Activated CD8-positive, alpha-beta memory T cell treated with anti-CD3 and anti-CD28 coated beads, Interleukin-2, amount 50 U/mL, for 4 hours (primary cell): ENCODE measurements around the gene SLC35D3.
"Not testable (repeated sequence)": the region's sequence is repeated elsewhere in the genome, so short reads cannot be mapped to it uniquely, and the experiment has no call there.

Source experiments
- DNase-seq: peaks from one replicate; pipeline ENCODE4 v3.0.0-alpha.2; 2020

Gene SLC35D3, protein sequence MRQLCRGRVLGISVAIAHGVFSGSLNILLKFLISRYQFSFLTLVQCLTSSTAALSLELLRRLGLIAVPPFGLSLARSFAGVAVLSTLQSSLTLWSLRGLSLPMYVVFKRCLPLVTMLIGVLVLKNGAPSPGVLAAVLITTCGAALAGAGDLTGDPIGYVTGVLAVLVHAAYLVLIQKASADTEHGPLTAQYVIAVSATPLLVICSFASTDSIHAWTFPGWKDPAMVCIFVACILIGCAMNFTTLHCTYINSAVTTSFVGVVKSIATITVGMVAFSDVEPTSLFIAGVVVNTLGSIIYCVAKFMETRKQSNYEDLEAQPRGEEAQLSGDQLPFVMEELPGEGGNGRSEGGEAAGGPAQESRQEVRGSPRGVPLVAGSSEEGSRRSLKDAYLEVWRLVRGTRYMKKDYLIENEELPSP

DNA sequence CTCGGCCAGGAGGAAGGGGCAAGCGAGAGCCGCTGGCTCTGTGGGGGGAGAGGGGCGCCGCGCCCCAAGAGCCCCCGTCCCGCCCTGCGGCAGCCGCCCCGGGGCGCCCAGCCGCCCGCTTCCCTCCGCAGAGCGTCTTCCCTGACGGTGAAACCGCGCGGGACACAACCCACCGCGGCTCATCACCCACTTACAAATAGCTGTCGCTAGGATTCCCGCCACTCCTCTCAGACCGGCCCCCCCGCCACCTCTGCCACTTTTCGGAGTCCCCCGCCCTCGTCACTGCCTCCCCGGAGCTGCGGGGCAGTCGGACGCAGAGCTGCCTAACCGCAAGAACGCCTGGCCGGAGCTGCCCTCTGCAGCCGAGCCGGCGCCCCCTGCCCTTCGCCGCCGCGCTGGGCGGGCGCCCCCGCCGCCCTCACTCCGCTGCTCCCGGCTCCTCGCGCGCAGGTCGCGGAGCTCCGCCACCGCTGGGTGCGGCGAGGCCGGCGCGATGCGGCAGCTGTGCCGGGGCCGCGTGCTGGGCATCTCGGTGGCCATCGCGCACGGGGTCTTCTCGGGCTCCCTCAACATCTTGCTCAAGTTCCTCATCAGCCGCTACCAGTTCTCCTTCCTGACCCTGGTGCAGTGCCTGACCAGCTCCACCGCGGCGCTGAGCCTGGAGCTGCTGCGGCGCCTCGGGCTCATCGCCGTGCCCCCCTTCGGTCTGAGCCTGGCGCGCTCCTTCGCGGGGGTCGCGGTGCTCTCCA, at the start of gene SLC35D3:
SLC35D3 (plus strand) TSS at position 366 of the 749 bp plus-strand sequence; CDS start at position 494, 128 bp downstream.
- DNase-seq: no peak

DNA sequence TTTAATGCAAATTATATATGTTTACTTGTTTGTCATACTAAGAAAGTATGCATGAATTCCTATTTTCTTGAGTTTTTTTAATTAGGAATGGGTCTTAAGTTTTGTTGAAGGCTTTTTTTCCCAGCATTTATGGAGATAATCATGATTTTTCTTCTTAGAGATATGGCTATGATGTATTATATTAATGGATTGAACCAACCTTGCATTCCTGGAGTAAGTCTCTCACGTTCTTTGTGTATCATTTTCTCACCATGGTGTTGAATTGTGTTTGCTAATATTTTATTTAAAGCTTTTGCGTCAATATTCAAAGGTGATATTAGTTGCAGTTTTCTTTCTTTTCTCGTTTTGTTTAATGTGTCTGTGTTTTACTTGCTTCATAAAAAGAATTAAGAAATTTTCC, 48.4 kb upstream of the SLC35D3 start:
- no peak for DNase-seq

DNA sequence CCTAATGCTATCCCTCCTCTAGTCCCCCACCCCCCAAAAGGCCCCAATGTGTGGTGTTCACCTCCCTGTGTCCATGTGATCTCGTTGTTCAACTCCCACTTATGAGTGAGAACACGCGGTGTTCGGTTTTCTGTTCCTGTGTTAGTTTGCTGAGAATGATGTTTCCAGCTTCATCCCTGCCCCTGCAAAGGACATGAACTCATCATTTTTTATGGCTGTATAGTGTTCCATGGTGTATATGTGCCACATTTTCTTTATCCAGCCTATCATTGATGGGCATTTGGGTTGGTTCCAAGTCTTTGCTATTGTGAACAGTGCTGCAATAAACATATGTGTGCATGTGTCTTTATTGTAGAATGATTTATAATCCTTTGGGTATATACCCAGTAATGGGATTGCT, 45.6 kb upstream of the SLC35D3 start:
- not testable (repeated sequence) for DNase-seq

DNA sequence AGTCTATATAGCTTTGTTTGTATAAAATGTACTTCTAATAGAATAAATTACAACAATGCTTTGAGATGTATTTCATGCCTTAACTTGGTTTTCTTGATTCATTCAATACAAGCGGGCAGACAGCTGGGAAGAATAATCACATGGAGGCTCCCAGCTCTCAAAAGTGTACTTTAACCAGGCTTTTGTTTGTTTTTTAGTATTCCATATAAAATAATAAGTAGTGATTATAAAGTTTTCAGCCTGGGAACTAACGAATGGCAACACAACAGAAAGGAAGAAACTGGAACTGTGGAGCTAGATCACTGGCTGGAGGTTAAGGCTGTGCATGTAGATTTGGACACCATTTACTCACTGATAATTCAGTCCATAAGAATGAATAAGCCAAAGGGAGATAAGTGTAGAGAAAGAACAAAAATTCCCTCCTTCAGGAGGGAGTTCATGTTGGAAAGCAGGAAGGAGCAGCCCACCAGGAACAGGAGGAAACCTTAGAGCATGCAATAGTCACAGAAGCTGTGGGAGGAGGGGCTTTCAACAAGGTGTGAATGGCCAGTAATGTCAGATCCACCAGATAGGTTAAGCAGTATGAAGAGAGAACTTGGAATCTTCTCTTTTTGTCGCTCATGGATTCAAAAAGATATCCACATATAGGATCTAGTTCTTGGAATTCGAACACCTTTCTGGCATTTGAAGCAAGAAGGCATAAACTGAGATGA, 41.2 kb upstream of the SLC35D3 start:
- no peak for DNase-seq

DNA sequence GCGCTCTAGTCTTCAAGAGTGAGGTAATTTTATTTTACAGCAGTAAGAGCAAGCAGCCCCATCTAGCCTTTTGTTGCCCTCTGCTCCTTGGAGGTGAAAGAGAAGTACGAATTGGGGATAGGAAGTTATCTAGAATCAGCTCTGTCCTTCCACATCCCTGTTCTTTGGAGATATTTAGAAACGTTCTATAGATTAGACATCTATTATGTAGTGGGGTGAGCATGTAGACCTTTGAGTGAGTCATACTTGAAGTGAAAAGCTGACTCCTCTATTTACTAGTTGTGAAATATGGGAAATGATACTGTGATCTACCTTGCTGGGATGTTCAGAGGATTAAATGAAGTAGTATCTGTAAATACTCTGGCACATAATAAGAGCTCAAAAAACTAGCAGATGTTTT, 36.0 kb upstream of the SLC35D3 start:
- no peak for DNase-seq

DNA sequence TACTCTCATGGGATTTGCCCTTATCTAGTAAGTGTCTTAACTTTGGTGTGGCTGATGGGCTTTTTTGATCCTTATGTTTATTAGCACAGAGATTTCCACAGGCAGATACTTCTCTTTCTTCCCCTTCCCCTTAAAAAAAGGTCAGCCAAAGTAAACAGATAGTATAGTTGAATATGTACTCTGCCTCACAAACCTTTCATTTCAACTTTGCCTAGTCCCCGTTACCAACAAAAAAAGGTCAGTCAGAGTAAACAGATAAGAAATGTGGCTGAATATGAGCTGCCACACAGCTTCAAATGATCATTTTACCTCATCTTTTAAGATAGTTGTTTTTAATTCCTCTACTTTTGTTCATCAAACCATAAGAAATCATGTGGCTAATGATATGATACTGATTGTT, 34.1 kb upstream of the SLC35D3 start:
- DNase-seq: no peak

DNA sequence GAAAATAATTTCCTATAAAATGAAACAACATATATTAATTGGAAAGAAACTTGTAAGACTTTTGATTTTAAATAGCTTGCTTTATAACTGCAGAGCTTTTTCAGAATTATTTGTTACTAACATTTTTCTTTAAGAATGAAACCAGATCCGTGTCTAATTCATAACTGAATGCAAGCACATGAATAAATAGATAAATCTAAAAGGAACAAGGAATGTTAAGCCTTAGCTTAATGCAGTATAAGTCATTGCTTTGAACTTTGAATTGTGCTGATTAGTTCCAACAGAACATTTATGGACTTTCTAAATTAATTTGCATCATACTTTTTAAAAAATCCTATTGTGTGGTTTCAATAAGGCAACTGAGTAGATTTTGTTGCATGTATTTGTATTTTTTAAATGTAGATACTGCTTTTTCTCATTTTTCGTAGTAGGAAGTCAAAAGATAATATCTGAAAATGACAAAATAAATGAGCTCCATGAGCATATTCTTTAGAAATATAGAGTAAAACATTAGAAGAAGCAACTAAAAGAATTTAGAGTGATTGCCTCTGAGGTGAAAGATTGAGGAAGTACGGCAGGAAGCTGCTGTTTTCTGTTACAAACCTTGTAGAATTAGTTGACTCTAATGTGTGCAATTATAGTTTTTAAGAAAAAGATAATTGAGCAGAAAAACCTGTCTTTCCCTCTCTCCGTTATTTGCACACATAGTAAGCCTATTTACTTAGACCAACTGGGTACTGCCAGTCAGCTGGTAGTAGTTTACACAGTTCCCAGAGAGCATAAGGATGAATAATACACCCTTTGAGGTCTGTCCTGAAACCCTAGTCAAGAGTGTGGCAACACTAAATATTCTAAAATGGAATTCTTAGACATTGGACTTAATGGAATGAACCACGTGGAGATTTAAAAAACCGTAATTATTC, 32.6 kb upstream of the SLC35D3 start:
- no peak for DNase-seq

DNA sequence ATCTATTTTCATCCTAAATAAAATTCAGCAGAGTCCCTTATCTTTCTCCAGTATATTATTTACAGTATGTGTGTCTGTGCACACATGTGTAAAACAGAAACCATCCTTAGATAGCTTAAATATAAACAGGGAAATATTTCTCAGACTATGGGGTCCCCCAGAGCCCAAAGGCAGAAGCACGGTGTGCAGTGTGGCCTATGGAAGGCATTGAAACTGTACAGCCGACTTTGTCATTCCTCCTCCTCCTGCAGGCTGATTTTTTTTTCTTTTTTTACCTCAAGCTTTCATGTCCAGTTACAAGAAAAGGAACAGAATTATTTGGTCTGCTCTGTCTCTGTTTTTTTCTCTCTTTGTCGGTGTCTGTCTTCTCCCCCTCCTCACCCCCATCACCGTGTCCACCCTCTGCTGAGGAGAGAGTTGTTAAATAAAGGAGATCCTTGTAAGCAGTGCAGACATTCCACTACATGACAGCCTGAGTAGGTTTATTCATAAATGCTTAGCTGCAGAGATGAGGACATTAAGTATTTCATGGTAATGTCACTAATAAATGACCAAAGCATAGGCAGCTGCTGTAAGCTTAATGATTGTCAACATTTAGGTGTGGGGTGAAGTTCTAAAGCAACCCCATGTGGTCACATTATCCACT, 31.8 kb upstream of the SLC35D3 start:
- no peak for DNase-seq

DNA sequence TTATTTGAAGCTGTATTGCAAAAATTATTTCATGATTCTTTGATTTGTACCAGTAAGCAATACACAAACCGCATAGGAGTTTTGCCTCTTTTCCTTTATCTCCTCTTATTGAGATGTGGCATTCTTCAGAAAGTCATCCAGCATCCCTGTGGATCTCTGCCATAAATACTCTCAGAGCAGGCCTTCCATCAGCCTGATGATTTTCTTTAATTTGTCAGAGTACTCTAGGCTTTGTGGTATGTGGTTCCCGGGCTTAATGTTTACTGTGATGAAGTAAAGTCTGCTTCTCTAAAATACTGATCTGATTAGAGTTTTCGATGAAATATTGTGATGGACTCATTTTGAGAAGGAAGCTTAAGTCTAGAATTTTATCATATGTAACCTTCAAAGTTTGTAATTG, 31.1 kb upstream of the SLC35D3 start:
- DNase-seq: no peak

DNA sequence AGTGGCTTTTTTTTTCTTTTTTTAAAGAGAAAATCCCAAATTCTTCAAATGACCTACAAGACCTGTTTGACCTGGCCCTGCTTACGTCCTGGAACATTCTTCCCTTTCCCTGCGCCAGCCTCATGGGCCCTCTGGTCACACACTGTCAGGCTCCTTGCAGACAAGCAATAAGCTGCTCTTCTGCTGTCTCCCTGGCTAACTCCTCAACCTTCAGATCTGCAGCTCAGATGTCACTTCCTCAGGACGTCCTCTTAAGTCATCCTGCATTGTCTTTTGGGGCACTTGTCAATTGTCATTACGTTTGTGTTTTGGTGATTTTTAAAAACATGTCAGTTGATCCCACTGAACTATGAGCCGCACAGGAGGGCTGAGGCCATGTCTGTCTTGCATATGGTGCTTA, 28.9 kb upstream of the SLC35D3 start:
- no peak for DNase-seq

DNA sequence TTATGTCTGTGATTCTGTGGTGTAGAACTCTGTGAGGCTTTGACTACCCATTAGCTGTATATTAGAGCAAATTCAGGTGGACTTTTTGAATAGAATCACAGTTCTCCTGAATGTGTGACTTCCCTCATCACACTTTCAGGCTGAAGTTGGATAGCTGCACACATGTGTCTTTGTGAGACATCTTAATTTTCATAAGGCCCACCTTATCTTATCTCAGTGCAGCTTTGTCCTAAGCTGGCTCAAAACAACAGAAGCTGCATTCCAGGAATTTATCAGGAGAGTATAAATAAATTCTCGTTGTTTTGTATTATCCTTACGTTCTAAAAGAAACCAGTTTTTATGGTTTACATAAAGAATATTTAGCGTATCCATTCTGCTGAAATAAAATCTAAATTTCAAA, 26.2 kb upstream of the SLC35D3 start:
- DNase-seq: no peak

DNA sequence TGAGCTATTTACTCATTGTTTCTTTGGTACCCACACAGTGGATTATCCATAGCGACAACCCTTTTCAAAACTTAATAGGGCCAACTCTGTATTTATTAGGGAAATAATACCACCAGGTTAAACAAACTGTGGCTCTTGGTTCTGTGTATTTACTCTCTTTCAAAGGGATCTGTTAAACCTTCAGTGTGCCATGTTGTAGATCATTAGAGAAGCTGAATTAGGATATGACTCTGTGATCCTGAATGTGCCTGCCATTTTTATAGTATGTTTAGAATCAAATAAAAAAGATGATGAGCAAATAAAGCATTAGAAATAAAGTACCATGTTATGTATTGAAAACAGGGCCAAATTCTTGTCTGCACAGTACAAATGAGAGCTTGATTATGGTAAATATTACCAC, 25.0 kb upstream of the SLC35D3 start:
- DNase-seq: no peak

DNA sequence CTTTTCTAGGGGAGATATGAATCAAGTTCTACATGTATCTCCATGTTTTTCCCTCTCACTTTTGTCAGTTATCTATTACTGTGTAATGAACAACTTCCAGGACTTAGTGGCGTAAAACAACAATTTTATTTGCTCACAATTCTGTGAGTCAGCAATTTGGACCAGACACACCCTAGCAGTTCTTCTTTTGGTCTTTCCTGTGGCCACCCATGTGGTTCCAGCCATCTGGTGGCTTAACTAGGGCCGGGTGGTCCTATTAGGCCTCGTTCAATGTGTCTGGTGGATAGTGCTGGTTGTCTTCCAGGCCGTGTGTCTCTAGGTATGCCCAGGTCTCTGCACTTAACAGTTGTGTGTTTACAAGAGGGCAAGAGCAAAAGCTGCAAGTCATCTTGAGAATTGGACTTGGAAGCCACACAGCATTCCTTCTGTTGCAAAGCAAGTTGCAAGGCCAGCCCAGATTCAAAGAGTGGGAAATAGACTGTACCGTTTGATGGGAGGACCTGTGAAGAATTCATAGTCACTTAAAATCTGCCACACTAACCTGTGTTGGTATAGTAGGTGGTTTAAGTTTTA, 20.8 kb upstream of the SLC35D3 start:
- DNase-seq: no peak

DNA sequence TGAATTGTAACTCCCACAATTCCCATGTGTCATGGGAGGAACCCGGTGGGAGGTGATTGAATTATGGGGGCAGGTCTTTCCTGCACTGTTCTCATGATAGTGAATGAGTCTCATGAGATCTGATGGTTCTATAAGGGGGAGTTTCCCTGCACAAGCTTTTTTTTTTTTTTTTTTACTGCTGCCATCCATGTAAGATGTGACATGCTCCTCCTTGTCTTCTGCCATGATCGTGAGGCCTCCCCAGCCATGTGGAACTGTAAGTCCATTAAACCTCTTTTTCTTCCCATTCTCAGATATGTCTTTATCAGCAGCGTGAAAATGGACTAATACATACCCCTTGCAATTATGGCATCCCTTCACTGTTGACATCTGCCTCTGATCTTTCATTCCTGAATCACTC, 17.6 kb upstream of the SLC35D3 start:
- not testable (repeated sequence) for DNase-seq

DNA sequence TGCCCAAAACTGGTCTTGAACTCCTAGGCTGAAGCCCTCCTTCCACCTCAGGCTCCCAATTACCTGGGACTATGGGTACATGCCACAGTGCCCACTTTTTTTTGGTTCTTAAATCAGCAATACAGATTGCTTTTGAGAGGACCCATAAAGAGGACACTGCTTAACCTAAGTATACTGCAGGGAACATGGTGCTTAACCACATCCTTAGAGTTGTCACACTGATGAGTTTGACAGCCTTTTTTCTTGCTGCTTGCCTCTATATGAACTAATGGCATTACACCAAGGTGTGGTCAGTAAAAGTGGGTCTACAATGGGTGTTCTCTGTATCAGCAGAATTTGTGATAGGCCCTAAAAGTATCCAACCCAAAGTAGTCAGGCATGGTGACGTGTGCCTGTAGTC, 7.2 kb upstream of the SLC35D3 start:
- no peak for DNase-seq

DNA sequence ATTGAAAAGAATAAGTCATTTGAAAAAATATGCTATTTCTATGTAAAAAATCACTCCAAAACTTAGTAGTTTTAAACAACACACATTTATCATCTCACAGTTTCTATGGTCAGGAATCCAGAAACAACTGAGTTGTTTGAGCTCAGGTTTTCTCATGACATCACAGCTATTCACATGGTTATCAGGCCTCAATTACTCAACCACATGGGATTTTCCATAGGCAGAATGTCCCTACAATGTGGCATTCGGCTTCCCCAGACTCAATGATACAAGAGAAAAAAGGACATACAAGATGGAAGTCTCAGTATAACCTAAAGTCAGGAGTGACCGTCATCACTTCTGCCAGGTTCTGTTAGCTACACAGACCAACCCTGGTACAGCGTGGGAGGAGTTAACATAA, 3.4 kb upstream of the SLC35D3 start:
- DNase-seq: no peak

DNA sequence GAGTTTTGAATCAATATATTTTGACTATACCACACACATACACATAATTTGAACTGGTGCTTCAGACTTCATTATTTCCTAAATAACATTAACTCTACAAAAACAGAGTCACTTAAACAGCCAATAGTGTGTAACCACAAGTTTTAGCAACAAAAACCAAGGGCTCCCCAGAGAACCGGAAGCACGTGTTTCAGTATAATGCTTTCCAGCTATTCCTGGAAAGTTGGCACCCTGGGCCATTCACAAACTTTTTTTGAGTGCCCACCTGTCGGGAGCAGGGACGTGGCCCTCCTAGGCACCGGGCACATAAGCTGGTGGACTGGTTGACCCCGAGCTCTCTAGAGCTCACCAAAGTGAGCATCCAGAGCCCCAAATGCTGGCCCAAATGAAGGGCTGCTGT, 1.9 kb upstream of the SLC35D3 start:
- no peak for DNase-seq

DNA sequence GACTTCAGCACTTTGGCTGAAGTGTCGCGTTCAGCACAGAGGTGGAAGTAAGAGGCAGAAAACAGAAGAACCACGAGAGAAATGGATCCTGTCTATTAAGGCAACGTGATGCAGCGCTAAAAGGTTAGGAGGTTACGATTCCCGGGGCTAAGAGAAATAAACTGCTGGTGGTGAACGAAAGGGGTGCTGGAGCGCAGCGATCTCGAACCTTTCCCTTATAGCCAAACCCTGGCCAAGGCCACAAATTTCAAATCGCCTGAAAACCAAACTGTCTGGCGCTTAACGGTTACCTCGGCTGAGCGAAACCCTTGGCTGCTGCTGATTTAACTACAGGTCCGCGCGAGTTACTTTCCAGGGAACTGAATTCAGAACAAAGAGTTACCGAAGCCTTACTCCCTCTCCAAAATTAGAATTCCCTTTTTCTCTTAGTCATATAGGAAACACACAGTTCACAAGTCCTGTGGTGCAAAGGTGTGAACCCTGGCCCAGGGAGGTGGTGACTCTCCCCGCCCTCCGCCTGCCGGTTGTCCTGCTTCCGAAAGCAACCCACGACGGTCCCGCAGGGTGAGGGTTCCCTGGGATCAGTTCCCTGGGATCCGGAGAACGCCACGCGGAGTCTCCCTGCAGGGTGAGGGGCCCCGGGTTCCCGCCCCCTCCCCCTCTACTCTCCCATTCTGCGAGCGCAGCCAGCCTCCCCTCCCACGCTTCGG, 1.3 kb upstream of the SLC35D3 start:
- DNase-seq: no peak

DNA sequence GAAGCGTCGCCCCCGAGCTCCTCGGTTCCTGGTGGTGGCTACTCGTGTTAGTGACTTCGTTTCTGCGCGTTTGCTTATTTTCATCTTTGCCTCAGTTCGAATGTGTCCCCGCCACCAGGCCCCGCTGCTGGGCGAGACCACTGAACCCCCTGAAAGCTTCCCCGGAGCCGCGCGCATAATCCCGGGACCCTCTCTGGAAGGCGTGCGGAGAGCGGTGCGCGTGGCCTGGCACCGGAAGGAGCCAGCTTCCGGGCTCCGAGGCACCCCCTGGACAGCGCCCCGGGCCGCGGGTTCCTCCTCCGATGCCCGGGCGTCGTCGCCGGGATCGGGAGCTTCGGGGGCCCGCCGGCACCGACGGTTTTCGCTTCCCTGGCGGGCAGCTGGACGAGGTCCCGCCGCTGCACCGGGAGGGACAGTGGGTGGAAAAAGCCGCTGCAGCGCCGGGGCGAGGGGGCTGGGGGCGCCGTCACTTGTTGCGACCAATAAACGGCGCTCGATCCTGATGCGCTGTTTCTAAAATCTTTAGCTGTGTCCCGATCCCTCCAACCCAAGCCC, 643 bp upstream of the SLC35D3 start:
- DNase-seq: no peak

DNA sequence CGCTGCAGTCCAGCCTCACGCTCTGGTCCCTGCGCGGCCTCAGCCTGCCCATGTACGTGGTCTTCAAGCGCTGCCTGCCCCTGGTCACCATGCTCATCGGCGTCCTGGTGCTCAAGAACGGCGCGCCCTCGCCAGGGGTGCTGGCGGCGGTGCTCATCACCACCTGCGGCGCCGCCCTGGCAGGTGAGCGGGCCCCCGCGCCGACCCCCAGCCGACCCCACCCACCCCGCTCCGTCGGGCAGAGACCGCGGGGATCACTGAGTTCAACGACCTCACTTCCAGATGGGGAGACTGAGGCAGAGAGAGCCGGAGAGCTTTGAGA, 545 bp downstream of the SLC35D3 start:
- DNase-seq: no peak
